Esophagus (tissue), 2 donors: ENCODE data around the gene SLCO3A1. TPM values are rescaled to one million over a fixed set of nuclear protein-coding genes. Genes with fewer than 3 reads are reported as not detected.

Source experiments
- H3K27ac ChIP-seq, 2 donors: one replicate each; pipeline ENCODE4 v1.5.1; 2013; ENCODE audit warnings: low read depth in 2 of 2, mild to moderate bottlenecking in 2 of 2, inconsistent platforms in 1 of 2, low read length in 1 of 2, moderate library complexity in 1 of 2
- H3K27me3 ChIP-seq, 2 donors: one replicate each; pipeline ENCODE4 v1.6.1; 2013; ENCODE audit warnings: low read length in 2 of 2, control low read depth in 1 of 2, mild to moderate bottlenecking in 1 of 2; ENCODE audit not compliant: insufficient read depth in 2 of 2, control insufficient read depth in 1 of 2
- H3K36me3 ChIP-seq, 2 donors: one replicate each; pipeline ENCODE4 v1.6.1; 2013; ENCODE audit warnings: low read length in 1 of 2; ENCODE audit not compliant: control insufficient read depth in 2 of 2, insufficient read depth in 2 of 2
- H3K4me1 ChIP-seq, 2 donors: one replicate each; pipeline ENCODE4 v1.6.1; 2013; ENCODE audit warnings: low read length in 1 of 2; ENCODE audit not compliant: control insufficient read depth in 2 of 2, insufficient read depth in 2 of 2
- H3K4me3 ChIP-seq, 2 donors: one replicate each; pipeline ENCODE4 v1.5.1; 2013; ENCODE audit warnings: low read length in 2 of 2, mild to moderate bottlenecking in 2 of 2, low read depth in 1 of 2, moderate library complexity in 1 of 2
- H3K9me3 ChIP-seq, 2 donors: one replicate each; pipeline ENCODE4 v1.6.1; 2013; ENCODE audit warnings: mild to moderate bottlenecking in 2 of 2, low read depth in 1 of 2, low read length in 1 of 2, moderate library complexity in 1 of 2; ENCODE audit not compliant: control insufficient read depth in 2 of 2, insufficient read depth in 1 of 2
- WGBS, 2 donors: extraction: QIAGEN DNeasy Blood & Tissue Kit; methylation state at CpG; one replicate each; pipeline ENCODE4 v1.1.7; 2013; 5-methylcytosine and 5-hydroxymethylcytosine counted together
- polyA plus RNA-seq, 2 donors: library from polyadenylated mRNA; stranded (reverse); fragments of 200-250 nt; gene quantifications; one replicate each; pipeline ENCODE4 v1.2.3, GENCODE V29; 2013
- donor health status: healthy with polysubstance abuse.
- donor health status: Bipolar disorder and iron deficiency.

Gene SLCO3A1
- polyA plus RNA-seq, 2 donors: 18.2 to 18.5 TPM

DNA sequence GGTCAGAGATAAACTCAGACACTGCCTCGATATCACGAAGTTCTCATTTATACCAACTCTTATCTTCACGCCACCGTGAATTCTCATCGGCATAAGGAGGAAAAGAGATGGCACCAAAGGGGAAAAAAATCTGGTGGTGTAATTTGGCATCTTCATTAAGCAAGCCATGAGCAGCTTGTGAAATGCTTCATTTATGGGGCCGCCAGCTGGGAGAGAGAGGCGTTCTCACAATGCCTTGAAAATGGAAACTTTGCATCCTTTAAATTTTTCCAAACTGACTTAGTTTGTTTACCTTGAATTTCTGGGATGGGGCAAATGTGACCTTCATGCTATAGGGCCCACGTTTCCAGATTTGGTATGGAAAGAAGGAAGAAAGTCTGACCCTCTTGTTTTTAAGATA lies 297.7 kb downstream of the SLCO3A1 start:
- H3K36me3 ChIP-seq: peaks cover 2 to 7% of the 10 kb centered on the region in 2 donors
- WGBS, 2 donors: 92 to 94% methylated on average over 8 of the region's 8 CpGs

DNA sequence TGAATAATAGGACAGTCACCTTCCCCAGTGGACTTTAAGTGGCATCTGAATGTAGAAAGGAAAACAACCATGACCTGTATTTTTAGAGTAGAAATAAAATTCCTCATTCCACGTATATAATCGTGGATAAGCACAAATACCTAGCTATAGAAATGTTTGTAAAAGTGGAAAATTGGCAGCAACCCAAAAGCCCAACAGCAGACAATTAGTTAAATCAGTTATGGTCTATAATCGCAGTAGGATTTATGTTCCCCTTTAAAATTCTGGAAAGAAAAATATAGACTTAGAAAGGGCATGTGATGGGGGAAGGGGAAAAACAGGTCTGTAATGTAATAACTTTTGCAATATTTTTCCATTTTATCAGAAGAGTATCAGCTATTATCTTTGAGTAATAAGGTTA lies 298.2 kb downstream of the SLCO3A1 start:
- WGBS, 2 donors: 35 to 49% methylated on average over 3 of the region's 3 CpGs
- no peak overlapping the region for H3K27ac ChIP-seq
- H3K9me3 ChIP-seq: no peaks in the 10 kb centered on the region
- no peak overlapping the region for H3K4me3 ChIP-seq
- no peaks in the 10 kb centered on the region for H3K27me3 ChIP-seq
- H3K4me1 ChIP-seq: no peaks in the 10 kb centered on the region
- peaks cover 2 to 7% of the 10 kb centered on the region in 2 donors for H3K36me3 ChIP-seq

More for the DNA sequence above, 297.7 kb downstream of the SLCO3A1 start:
- Histone ChIP-seq H3K9me3 (no peaks in the 10 kb centered on the region), H3K4me3 (no peak overlapping the region), H3K27me3 (no peaks in the 10 kb centered on the region), H3K4me1 (no peaks in the 10 kb centered on the region), H3K27ac (no peak overlapping the region)

GRCh38 chr15:92152983-92153382 lies 299.5 kb downstream of the SLCO3A1 start:
- 98 to 100% methylated on average over 1 of the region's 1 CpG for WGBS, 2 donors
- no peaks in the 10 kb centered on the region for H3K4me1 ChIP-seq
- no peak overlapping the region for H3K27ac ChIP-seq
- no peak overlapping the region for H3K4me3 ChIP-seq
- H3K27me3 ChIP-seq: no peaks in the 10 kb centered on the region
- H3K9me3 ChIP-seq: no peaks in the 10 kb centered on the region
- peaks cover 0 to 5% of the 10 kb centered on the region in 2 donors for H3K36me3 ChIP-seq

GRCh38 chr15:92153620-92154019 lies 300.1 kb downstream of the SLCO3A1 start:
- Histone ChIP-seq H3K27ac (no peak overlapping the region), H3K27me3 (no peaks in the 10 kb centered on the region), H3K4me1 (no peaks in the 10 kb centered on the region), H3K36me3 (peaks cover 0 to 5% of the 10 kb centered on the region in 2 donors), H3K4me3 (no peak overlapping the region), H3K9me3 (no peaks in the 10 kb centered on the region)
- WGBS, 2 donors: 81 to 83% methylated on average over 3 of the region's 3 CpGs

- Histone ChIP-seq H3K4me1 (no peaks in the 10 kb centered on the region), H3K27me3 (no peaks in the 10 kb centered on the region), H3K4me3 (no peak overlapping the region), H3K36me3 (peaks cover 0 to 2% of the 10 kb centered on the region in 2 donors), H3K27ac (no peak overlapping the region), H3K9me3 (no peaks in the 10 kb centered on the region)
- WGBS, 2 donors: 88 to 91% methylated on average over 9 of the region's 9 CpGs
These were observed 302.4 kb downstream of the SLCO3A1 start for GRCh38 chr15:92155934-92156333.

DNA sequence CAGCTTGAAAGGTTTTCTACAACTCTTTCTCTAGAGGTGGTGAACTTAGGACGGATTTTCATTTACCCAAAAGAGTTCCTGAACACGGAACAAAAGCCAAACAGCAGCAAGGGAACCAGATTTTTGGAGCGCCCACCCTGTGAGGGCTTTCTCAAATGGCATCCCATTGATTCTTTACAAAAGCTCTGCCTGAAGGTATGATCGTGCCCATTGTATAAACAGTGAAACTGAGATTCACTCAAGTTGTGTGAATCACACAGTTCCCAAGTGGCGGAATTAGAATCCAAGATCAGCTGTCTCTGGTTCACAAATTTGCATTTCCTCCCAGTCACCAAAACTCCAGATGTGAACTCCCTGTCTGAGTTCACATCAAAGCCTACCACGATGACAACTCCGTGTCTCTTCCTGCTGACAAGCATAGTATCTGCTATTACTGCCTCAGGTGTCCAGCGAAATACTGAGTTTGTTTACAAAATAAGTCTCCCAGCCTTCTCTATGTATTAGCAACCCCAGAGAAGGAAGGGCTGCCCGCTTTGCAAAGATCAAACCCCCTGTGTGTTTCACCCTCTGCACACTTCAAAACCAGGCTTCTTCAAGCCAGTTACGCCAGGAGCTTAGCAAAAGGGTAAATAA lies 304.3 kb downstream of the SLCO3A1 start:
- WGBS, 2 donors: 80 to 83% methylated on average over 10 of the region's 10 CpGs
- H3K9me3 ChIP-seq: no peaks in the 10 kb centered on the region
- H3K4me1 ChIP-seq: no peaks in the 10 kb centered on the region
- no peak overlapping the region for H3K4me3 ChIP-seq
- H3K36me3 ChIP-seq: peaks cover 0 to 3% of the 10 kb centered on the region in 2 donors
- no peaks in the 10 kb centered on the region for H3K27me3 ChIP-seq
- peak overlapping the region; percentile 70 to 85 for H3K27ac ChIP-seq

DNA sequence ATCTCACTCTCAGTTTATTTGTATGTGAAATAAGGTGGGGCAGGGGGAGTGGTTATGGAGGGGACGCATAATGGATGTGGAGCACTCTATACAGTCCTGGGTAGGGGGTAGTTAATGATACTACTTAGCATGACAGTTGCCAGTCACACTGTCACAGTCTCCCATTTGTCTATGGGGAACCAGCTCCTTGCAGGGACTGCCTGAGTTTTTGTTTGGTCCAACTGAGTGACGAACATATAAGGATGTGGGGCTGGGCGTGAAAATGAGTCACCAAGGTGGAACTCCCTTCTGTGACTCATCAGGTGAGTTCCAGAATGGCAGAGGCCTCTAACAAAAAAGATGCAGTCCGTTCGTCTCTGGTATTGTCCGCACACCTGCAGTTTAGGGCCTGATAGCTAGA lies 304.9 kb downstream of the SLCO3A1 start:
- H3K27ac ChIP-seq: peak overlapping the region; percentile 70 to 71
- H3K36me3 ChIP-seq: peaks cover 2 to 3% of the 10 kb centered on the region in 2 donors
- no peaks in the 10 kb centered on the region for H3K27me3 ChIP-seq
- peaks cover 0 to 2% of the 10 kb centered on the region in 2 donors for H3K4me1 ChIP-seq
- H3K9me3 ChIP-seq: no peaks in the 10 kb centered on the region
- H3K4me3 ChIP-seq: no peak overlapping the region
- WGBS, 2 donors: 47 to 56% methylated on average over 6 of the region's 6 CpGs

DNA sequence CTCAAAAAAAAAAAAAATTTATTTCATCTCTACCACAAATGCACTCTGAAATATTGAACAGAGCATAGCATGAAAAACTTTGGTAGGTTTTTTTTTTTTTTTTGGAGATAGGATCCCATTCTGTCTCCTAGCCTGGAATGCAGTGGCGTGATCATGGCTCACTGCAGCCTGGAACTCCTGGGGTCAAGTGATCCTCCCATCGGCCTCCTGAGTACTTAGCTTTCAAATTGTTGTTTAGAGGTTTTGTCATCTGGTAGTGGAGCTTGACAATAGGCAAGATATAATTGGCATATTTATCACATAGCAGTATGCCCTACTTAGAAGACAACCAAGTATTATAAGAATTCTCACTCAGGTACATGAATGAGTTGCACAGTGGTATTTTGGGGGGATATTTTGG lies 306.0 kb downstream of the SLCO3A1 start:
- H3K9me3 ChIP-seq: no peaks in the 10 kb centered on the region
- H3K36me3 ChIP-seq: peaks cover 2 to 3% of the 10 kb centered on the region in 2 donors
- peaks cover 0 to 2% of the 10 kb centered on the region in 2 donors for H3K4me1 ChIP-seq
- no peak overlapping the region for H3K4me3 ChIP-seq
- 89 to 90% methylated on average over 2 of the region's 2 CpGs for WGBS, 2 donors
- H3K27me3 ChIP-seq: no peaks in the 10 kb centered on the region
- H3K27ac ChIP-seq: no peak overlapping the region

- Histone ChIP-seq H3K27me3 (no peaks in the 10 kb centered on the region), H3K36me3 (peaks cover 2 to 3% of the 10 kb centered on the region in 2 donors), H3K4me3 (no peak overlapping the region), H3K9me3 (no peaks in the 10 kb centered on the region), H3K27ac (no peak overlapping the region), H3K4me1 (peaks cover 0 to 2% of the 10 kb centered on the region in 2 donors)
- 65 to 78% methylated on average over 15 of the region's 15 CpGs for WGBS, 2 donors
These were observed 306.7 kb downstream of the SLCO3A1 start for GRCh38 chr15:92159906-92160841.
